H1 (cell line): Measurements from ENCODE around the gene BMI1. TPM values are rescaled to one million over a fixed set of nuclear protein-coding genes. Genes with fewer than 3 reads are reported as not detected.

Source experiments
- BACH1 ChIP-seq: IDR thresholded peaks from 2 replicates; pipeline ENCODE4 v1.6.1; 2012; ENCODE audit warnings: low read length, improper control_type of control experiment
- CHD7 ChIP-seq: fragments of 300-600 bp; sonication (generic); IDR thresholded peaks from 2 replicates; pipeline ENCODE4 v1.7.1; 2012; ENCODE audit warnings: low read length, moderate library complexity, mild to moderate bottlenecking, inconsistent platforms; ENCODE audit not compliant: insufficient replicate concordance
- POU5F1 ChIP-seq: IDR thresholded peaks from 2 replicates; pipeline ENCODE4 v1.6.1; 2011; ENCODE audit warnings: low read depth, mild to moderate bottlenecking, low read length, moderate library complexity
- TAF7 ChIP-seq: optimal IDR thresholded peaks from 2 replicates; pipeline ENCODE3; 2011; ENCODE audit warnings: low read depth, mild to moderate bottlenecking, inconsistent platforms, low read length, moderate library complexity, borderline replicate concordance
- polyA plus RNA-seq, 7 experiments: library from polyadenylated mRNA; depleted of rRNA in 3 of 7; stranded (reverse) in 5 of 7; unstranded in 2 of 7; fragments of >200 nt in 5 of 7; fragments of 200-250 nt in 2 of 7; gene quantifications; 1 replicate in 5 of 7; 2 replicates in 1 of 7; 4 replicates in 1 of 7; pipeline versions ENCODE4 v1.2.1 to v1.2.3, GENCODE V29; 2011 to 2013; ENCODE audit warnings: missing spikeins in 2 of 7, mixed read lengths in 2 of 7
- total RNA-seq: library from RNA; stranded (reverse); fragmentation: NEBNext Ultra II Directional; extraction: Animal tissue kit (Norgen Biotek cat#: 25700); gene quantifications from 2 replicates; pipeline ENCODE4 v1.2.1, GENCODE V29; 2021

The BMI1 gene
- total and polyA plus RNA-seq, 2 of the 8 experiments (the other 6 are each of a cell fraction or from before 2014, with no cell fraction given) = 2.8 to 10.7 TPM

- no peak for TF ChIP-seq CHD7
- TF ChIP-seq TAF7 = no peak
- no peak for TF ChIP-seq BACH1
- no peak for TF ChIP-seq POU5F1
Observed at GRCh38 chr10:22366435-22366703, 45.5 kb downstream of the BMI1 start (continued).
